Activated naive CD8-positive, alpha-beta T cell (primary cell): Measurements from ENCODE around the gene UFSP1.

Source experiments
- H3K27ac Mint-ChIP-seq: one replicate; pipeline ENCODE4 v1.8.0; 2021; ENCODE audit warnings: mixed read lengths
- H3K27me3 Mint-ChIP-seq: one replicate; pipeline ENCODE4 v1.8.0; 2021; ENCODE audit warnings: mixed read lengths
- H3K36me3 Mint-ChIP-seq: one replicate; pipeline ENCODE4 v1.8.0; 2021; ENCODE audit warnings: mixed read lengths
- H3K4me1 Mint-ChIP-seq: one replicate; pipeline ENCODE4 v1.8.0; 2021; ENCODE audit warnings: low read depth, mixed read lengths
- H3K4me3 Mint-ChIP-seq: one replicate; pipeline ENCODE4 v1.8.0; 2021; ENCODE audit warnings: mild to moderate bottlenecking, mixed read lengths
- H3K9me3 Mint-ChIP-seq: one replicate; pipeline ENCODE4 v1.8.0; 2021; ENCODE audit warnings: low read depth, mixed read lengths

UFSP1 gene

DNA sequence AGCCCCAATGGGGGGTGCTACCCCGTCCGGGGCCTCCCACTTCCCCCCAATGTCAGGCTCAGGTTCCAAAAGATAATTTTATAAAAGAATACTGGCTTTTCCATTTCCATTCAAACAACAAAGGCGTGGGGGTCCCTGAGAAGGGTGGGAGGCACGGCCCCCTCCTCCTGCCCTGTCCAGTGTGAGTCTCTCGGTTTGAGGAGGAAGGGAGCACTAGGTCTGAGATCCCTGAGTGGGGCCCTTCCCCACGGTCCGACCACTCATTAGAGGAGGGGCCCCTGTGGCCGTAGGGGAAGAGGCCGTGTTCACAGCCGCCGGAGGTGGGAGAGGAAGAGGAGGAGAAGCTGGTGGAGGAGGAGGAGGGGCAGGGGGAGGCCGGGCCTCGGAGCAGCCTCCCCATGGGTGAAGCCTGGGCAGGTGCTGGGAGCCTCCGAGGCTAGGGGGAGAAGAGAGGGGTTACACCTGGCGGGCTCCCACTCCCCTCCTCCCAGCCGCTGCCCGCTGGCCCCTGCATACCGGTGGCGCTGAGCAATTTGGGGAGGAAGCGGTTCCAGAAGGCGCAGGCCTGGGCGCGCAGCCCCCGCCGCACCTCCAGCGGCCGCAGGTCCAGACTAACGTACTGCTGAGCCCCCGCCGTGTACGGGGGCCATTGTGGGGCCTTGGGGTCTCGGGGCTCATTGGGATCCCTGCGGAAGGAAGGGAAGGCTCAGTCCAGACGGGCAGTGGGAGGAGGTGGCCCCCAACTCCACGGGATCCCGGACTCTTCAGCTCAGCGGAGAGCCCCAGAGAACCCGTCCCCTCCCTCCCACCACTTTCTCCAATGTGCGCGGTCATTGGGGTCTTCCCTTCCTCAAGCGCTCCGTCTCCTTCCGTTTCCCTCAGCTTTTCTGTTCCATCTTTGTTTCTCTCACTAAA, 1.4 kb upstream of the UFSP1 start:
- Mint-ChIP-seq H3K4me3 (peak overlapping the region; percentile 80), H3K27ac (peak overlapping the region; percentile 41), H3K36me3 (peaks cover 14% of the 10 kb centered on the region), H3K27me3 (peaks cover 4% of the 10 kb centered on the region), H3K4me1 (peaks cover 34% of the 10 kb centered on the region), H3K9me3 (no peaks in the 10 kb centered on the region)

DNA sequence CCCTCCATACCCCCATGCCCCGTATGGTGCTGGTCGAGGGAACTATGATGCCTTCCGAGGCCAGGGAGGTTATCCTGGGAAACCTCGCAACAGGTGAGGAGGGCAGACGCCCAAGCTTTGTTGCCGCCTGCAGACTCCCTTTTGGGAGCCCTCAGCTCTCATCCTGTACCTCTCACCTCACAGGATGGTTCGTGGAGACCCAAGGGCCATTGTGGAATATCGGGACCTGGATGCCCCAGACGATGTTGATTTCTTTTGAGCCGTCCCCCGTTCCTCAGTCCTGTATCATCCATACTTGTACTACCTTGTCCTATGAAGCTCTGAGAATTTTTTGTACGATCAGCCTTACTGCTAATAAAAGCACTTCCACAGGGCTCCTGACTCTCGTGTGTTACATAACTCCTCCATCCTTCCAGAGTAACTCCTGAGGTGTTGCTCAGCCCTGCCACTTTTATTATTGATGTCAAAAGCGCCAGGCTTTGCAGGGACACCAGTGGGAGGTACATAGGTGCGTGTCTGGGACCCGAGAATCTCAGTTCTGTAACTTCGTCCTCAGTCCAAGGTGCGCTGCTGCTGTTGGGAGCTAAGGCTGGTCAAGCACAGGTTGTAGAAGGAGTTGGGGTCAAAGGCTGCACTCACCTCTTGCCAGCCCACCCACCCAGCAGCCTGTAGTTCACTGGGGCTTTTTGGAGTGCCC, 1.1 kb downstream of the UFSP1 start:
- Mint-ChIP-seq H3K4me1 (peaks cover 42% of the 10 kb centered on the region), H3K36me3 (peaks cover 20% of the 10 kb centered on the region), H3K4me3 (peak overlapping the region; percentile 90), H3K27me3 (peaks cover 3% of the 10 kb centered on the region), H3K27ac (peak overlapping the region; percentile 90), H3K9me3 (no peaks in the 10 kb centered on the region)

DNA sequence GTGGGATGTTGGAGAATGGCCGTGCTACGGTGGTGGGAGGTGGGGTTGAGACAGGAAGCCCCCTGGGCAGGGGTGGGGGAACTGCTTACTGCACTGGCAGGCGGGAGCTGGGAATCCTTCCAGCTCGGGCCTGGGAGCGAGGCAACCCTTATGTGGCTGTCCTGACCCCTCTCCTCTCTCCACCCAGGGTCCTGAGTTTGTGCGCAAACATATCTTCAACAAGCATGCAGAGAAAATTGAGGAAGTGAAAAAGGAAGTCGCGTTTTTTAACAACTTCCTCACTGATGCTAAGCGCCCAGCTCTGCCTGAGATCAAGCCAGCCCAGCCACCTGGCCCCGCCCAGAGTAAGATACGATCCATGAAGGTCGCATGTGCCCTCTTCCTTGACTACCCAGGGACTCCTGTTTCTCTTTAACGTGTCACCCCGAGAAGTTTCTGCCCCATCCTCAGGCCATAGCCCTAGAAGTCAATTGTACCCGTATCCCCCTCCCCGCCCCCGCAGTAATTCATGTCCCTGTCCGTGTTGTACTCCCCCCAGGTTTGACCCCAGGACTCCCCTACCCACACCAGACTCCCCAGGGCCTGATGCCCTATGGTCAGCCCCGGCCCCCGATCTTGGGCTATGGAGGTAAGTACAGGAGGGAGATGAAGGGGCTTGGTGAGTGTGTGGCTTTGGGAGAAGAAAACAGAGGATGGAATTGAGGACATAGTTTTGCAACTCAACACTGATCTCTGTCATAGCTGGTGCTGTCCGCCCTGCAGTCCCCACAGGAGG, 1.8 kb downstream of the UFSP1 start:
- Mint-ChIP-seq H3K27ac (peak overlapping the region; percentile 90), H3K4me3 (peak overlapping the region; percentile 90), H3K27me3 (peaks cover 3% of the 10 kb centered on the region), H3K9me3 (no peaks in the 10 kb centered on the region), H3K36me3 (peaks cover 20% of the 10 kb centered on the region), H3K4me1 (peaks cover 45% of the 10 kb centered on the region)

DNA sequence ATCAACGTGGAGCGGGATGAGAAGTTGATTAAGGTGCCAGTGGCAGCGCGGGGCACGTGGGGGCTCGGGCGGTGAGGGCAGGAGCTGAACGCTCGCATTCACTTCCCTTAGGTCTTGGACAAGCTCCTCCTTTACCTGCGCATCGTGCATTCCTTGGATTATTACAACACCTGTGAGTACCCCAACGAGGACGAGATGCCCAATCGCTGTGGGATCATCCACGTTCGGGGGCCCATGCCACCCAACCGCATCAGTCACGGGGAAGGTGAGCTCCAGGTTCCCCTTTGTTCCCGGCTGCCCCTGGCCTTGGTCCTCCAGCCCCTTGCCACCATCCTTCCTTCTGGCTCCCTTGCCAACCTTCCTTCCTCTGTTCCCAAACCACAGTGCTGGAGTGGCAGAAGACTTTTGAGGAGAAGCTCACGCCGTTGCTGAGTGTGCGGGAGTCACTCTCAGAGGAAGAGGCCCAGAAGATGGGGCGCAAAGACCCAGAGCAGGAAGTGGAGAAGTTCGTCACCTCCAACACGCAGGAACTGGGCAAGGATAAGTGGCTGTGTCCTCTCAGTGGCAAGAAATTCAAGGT, 2.5 kb downstream of the UFSP1 start:
- H3K27ac Mint-ChIP-seq: peak overlapping the region; percentile 90
- H3K4me1 Mint-ChIP-seq: peaks cover 45% of the 10 kb centered on the region
- H3K9me3 Mint-ChIP-seq: no peaks in the 10 kb centered on the region
- H3K4me3 Mint-ChIP-seq: peak overlapping the region; percentile 90
- peaks cover 20% of the 10 kb centered on the region for H3K36me3 Mint-ChIP-seq
- H3K27me3 Mint-ChIP-seq: peaks cover 3% of the 10 kb centered on the region

DNA sequence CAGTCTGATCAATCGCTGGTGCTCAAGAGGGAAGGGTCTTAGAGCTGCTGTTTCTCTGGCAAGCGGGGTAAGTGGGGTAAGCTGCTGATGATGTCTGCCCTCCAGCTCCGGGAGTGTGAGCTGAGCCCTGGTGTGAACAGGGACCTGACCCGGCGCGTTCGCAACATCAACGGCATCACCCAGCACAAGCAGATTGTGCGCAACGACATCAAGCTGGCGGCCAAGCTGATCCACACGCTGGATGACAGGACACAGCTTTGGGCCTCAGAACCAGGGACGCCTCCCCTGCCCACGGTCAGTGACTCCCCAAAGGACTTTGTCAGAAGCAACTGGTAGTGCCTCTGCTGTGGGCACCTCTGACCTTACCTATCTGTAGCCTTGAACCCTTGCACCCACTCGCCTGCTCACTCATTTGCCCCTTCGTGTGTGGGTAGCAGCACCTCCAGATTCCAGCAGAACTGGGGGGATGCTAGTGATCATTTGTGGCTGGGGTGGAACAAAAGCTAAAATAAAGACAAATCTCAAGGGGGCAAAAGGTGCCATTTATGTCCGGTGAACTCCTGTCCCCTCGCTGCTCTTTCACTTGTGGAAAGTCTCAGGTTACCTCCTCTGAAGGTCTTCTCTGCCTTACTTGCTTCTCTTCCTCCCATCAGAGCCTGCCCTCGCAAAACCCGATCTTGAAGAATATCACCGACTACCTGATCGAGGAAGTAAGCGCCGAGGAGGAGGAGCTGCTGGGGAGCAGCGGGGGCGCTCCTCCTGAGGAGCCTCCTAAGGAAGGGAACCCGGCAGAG, 3.2 kb downstream of the UFSP1 start:
- Mint-ChIP-seq H3K4me3 (peak overlapping the region; percentile 68), H3K27ac (peak overlapping the region; percentile 22), H3K9me3 (no peaks in the 10 kb centered on the region), H3K36me3 (peaks cover 20% of the 10 kb centered on the region), H3K4me1 (peaks cover 44% of the 10 kb centered on the region), H3K27me3 (peaks cover under 1% of the 10 kb centered on the region)

DNA sequence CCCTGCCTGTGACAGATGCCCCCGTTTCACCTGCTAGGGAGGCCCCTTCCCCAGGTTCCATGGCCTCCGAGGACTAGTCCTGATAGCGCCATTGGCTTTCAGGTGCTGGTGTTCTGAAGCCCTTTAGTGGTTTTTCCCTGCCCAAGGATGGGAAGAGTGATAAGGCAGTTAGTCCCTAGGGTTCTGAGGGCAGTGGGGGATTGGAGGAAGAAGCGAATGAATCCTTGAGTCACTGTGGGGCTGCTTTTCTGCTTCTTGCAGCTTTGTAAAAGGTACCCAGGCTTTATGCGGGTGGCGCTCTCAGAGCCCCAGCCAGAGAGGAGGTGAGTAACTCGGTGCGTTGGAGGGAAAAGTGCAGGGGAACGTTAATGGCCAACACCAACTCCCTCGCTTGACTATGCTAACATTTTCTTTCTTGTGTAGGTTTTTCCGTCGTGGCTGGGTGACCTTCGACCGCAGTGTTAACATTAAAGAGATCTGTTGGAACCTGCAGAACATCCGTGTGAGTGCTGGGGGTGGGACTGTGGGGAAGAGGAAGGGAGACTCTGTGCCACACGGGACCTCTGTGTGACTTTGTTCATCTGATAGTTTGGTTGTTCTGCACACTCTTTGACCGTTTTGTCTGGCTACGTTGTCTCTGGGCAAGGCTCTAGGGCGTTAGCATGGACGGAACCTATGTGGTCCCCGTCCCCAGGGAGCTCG, 3.9 kb downstream of the UFSP1 start:
- H3K9me3 Mint-ChIP-seq: no peaks in the 10 kb centered on the region
- peaks cover 20% of the 10 kb centered on the region for H3K36me3 Mint-ChIP-seq
- no peak overlapping the region for H3K27ac Mint-ChIP-seq
- no peaks in the 10 kb centered on the region for H3K27me3 Mint-ChIP-seq
- peaks cover 42% of the 10 kb centered on the region for H3K4me1 Mint-ChIP-seq
- no peak overlapping the region for H3K4me3 Mint-ChIP-seq

DNA sequence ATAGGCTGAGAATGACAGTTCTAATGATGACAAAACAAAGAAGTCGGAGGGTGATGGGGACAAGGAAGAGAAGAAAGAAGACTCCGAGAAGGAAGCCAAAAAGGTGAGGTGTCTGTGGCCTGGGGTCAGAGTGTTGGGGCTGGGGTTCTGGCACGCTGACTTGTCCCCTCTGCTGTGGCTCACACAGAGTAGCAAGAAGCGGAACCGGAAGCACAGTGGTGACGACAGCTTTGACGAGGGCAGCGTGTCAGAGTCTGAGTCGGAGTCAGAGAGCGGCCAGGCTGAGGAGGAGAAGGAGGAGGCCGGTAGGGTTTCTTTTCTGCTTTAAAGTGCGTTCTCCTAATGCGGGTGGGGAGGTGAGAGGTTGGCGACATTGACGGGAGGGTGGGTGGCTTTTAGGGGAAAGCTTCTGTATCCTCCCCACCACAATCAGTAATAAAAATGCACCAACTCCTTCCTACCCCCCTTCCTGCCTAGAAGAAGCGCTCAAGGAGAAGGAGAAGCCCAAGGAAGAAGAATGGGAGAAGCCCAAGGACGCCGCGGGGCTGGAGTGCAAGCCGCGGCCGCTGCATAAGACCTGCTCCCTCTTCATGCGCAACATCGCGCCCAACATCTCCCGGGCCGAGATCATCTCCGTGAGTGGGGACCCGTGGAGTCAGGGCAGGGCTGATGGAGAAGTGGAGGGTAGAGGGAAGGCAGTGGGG, 4.6 kb downstream of the UFSP1 start:
- Mint-ChIP-seq H3K4me3 (no peak overlapping the region), H3K9me3 (no peaks in the 10 kb centered on the region), H3K4me1 (peaks cover 40% of the 10 kb centered on the region), H3K27ac (peak overlapping the region; percentile 72), H3K36me3 (peaks cover 20% of the 10 kb centered on the region), H3K27me3 (no peaks in the 10 kb centered on the region)

DNA sequence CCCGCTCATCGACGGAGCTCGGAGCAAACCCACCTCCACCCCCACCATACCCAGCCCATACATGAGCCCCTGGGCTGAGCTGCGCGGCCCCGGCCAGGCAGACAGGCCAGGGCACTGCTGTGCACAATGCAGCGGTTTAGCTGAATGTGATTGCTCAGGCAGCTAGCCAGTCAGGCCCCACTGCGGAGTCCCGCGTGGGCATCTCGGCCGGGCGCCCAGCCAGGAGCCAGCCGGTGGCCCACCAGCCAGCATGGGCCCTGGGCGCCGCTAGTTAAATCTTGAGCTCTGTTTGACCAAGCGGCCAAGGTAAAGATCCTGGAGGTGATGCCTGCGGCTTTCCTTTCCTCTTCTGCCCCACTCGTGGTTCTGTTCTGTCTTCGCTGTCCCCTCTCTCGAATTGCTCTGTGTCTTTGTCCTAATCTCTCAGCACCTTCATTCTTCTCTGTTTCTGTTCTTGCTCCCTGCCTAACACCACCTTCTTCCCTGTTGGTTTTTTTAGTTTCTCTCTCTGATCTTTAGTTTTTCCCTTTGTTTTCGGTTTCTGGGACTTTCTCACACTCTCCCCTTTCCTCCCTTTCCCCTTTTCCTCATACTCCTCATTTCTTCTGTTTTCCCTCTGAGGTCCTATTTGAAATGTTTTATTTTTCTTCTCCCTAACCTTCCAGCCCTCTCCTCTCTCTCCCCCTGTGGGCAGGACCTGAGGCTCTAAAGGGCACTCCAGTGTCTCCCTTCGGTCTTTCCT, 6.6 kb downstream of the UFSP1 start:
- peak overlapping the region; percentile 51 for H3K27ac Mint-ChIP-seq
- H3K36me3 Mint-ChIP-seq: peaks cover 18% of the 10 kb centered on the region
- no peaks in the 10 kb centered on the region for H3K9me3 Mint-ChIP-seq
- H3K27me3 Mint-ChIP-seq: no peaks in the 10 kb centered on the region
- H3K4me3 Mint-ChIP-seq: no peak overlapping the region
- H3K4me1 Mint-ChIP-seq: peaks cover 52% of the 10 kb centered on the region

DNA sequence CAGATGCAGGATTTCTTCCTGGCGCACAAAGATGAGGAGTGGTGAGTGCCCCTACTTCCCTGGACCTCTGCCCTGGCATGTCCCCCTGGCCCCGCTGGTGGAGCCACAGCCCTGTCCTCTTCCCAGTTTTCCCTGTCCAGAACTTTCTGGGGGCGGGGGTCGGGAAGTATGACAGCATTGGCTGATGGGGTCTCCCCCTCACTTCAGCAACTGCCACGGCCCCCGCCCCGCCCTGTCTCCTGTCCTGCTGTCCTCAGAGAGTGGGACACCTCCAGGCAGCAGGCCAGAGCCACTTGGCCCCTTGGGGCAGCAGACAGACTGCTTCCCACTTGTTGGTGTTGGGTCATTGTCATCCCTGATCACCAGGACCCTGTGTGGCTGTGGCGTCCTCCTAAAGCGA, 7.3 kb downstream of the UFSP1 start:
- H3K27ac Mint-ChIP-seq: no peak overlapping the region
- H3K4me1 Mint-ChIP-seq: peaks cover 50% of the 10 kb centered on the region

DNA sequence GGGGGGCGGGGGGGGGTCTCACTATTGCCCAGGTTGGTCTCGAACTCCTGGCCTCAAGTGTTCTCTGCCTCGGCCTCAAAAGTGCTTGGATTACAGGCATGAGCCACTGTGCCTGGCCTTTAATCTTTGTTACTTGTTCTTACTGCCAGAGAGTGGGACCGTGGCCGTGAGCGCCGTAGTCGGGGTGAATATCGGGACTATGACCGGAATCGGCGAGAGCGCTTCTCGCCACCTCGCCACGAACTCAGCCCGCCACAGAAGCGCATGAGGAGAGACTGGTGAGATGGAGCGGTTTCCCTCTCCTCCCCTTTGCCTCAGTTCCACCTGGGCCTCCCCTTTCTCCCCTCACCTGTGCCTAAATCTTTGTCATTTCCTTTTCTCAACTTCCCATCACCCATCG, 8.4 kb downstream of the UFSP1 start:
- Mint-ChIP-seq H3K4me3 (no peak overlapping the region), H3K36me3 (peaks cover 11% of the 10 kb centered on the region), H3K4me1 (peaks cover 51% of the 10 kb centered on the region), H3K9me3 (no peaks in the 10 kb centered on the region), H3K27me3 (no peaks in the 10 kb centered on the region), H3K27ac (no peak overlapping the region)

More for the DNA sequence above, 7.3 kb downstream of the UFSP1 start:
- no peaks in the 10 kb centered on the region for H3K9me3 Mint-ChIP-seq
- peaks cover 10% of the 10 kb centered on the region for H3K36me3 Mint-ChIP-seq
- H3K4me3 Mint-ChIP-seq: no peak overlapping the region
- no peaks in the 10 kb centered on the region for H3K27me3 Mint-ChIP-seq

DNA sequence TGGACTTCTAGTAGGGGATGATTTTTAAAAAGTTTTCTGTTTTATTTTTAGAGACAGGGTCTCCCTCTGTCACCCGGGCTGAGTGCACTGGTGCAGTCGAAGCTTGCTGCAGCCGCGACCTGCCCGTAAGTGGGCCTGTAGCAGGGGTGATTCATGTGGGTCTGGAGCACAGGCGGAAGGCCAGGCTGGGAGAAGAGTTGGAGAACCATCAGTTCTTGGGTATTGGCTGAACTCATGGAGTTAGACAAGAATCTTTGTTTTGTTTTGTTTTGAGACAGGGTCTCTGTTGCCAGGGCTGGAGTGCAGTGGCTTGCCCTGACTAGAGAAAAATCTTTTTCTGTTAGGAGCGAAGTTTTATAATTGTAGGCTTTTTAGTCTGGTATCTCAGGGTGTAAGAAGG, 8.9 kb downstream of the UFSP1 start:
- peaks cover 48% of the 10 kb centered on the region for H3K4me1 Mint-ChIP-seq
- H3K27ac Mint-ChIP-seq: no peak overlapping the region

DNA sequence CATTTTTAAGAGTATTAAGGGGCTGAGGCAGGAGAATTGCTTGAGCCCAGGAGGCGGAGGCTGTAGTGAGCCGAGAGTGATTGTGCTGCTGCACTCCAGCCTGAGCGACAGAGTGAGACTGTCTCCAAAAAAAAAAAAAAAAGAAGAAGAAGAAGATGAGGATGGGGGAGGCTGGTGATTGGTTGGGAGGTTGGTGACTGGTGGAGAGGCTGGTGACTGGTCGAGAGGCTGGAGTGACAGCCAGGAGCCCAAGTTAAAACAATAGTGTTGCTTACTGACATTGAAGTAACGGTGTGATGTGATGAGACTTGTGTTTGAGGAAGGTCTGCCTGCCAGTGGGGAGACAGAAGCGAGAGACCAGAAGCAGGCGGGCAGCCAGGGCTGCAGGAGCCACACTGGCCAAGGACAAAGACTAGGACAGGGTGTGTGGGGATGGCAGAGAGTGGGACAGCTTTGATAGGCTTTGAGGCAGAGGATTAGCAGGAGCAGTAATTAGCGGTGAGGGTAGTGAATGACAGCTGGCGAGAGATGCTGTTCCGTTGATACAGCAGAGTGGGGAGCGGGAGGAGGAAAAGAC, 9.7 kb downstream of the UFSP1 start:
- Mint-ChIP-seq H3K27ac (peak overlapping the region; percentile 70), H3K36me3 (peaks cover 6% of the 10 kb centered on the region)

More for the DNA sequence above, 8.9 kb downstream of the UFSP1 start:
- Mint-ChIP-seq H3K27me3 (no peaks in the 10 kb centered on the region), H3K4me3 (peak overlapping the region; percentile 31), H3K36me3 (peaks cover 7% of the 10 kb centered on the region), H3K9me3 (no peaks in the 10 kb centered on the region)

More for the DNA sequence above, 9.7 kb downstream of the UFSP1 start:
- Mint-ChIP-seq H3K27me3 (no peaks in the 10 kb centered on the region), H3K9me3 (no peaks in the 10 kb centered on the region), H3K4me3 (peak overlapping the region; percentile 24), H3K4me1 (peaks cover 49% of the 10 kb centered on the region)
